Kidney (tissue), 14 donors: Measurements from ENCODE around the gene NCK1. TPM values are rescaled to one million over a fixed set of nuclear protein-coding genes. Genes with fewer than 3 reads are reported as not detected.

Source experiments
- DNase-seq, 5 donors: peaks; one replicate each; pipeline ENCODE4 v3.0.0-alpha.2; 2013 to 2020
- FAIRE-seq: peaks from 2 replicates; lab custom pipeline; 2012; peaks lifted over from hg19 to GRCh38; lab: Jason Lieb, UNC
- H3K27ac ChIP-seq, 2 donors: one replicate each; pipeline ENCODE4 v1.7.0; 2013; ENCODE audit warnings: low read depth in 2 of 2, low read length in 2 of 2, inconsistent platforms in 1 of 2
- H3K27me3 ChIP-seq: one replicate; pipeline ENCODE4 v1.7.1; 2013; ENCODE audit warnings: low read length, inconsistent platforms; ENCODE audit not compliant: control insufficient read depth, insufficient read depth
- H3K36me3 ChIP-seq, 3 donors: one replicate each; pipeline versions ENCODE4 v1.7.0 to v1.7.1; 2013; ENCODE audit warnings: low read length in 3 of 3, control low read depth in 1 of 3, inconsistent platforms in 1 of 3; ENCODE audit not compliant: insufficient read depth in 3 of 3, control insufficient read depth in 2 of 3
- H3K4me1 ChIP-seq, 3 donors: one replicate each; pipeline versions ENCODE4 v1.7.0 to v1.7.1; 2013; ENCODE audit warnings: low read length in 3 of 3, inconsistent platforms in 1 of 3, low read depth in 1 of 3; ENCODE audit not compliant: control insufficient read depth in 2 of 3, insufficient read depth in 2 of 3
- H3K4me3 ChIP-seq, 3 donors: one replicate each; pipeline versions ENCODE4 v1.7.0 to v1.8.1; 2013; ENCODE audit warnings: low read length in 3 of 3, control low read depth in 1 of 3, inconsistent platforms in 1 of 3
- H3K9ac ChIP-seq, 3 donors: one replicate each; pipeline versions ENCODE4 v1.7.0 to v1.7.1; 2013; ENCODE audit warnings: low read length in 3 of 3, control low read depth in 1 of 3, inconsistent platforms in 1 of 3
- H3K9me3 ChIP-seq, 3 donors: one replicate each; pipeline versions ENCODE4 v1.7.0 to v1.7.1; 2013; ENCODE audit warnings: low read length in 3 of 3, control low read depth in 1 of 3, inconsistent platforms in 1 of 3; ENCODE audit not compliant: control insufficient read depth in 2 of 3, insufficient read depth in 1 of 3
- CTCF ChIP-seq: IDR thresholded peaks from 3 replicates; pipeline ENCODE4 v1.5.1; 2012; ENCODE audit warnings: mild to moderate bottlenecking, moderate library complexity, borderline replicate concordance; ENCODE audit not compliant: insufficient read depth; ENCODE audit errors: extremely low read depth
- intact Hi-C: fragments of 100-400 bp; cut with DNase I; formaldehyde crosslinking; loops from one replicate; pipeline ENCODE4 v1.11.1; 2022
- polyA plus RNA-seq: library from polyadenylated mRNA; stranded (reverse); fragments of 350-450 nt; fragmentation: Illumina TruSeq; extraction: RNeasy Lipid Tissue Mini Kit (QIAGEN cat#74804); gene quantifications from one replicate; pipeline ENCODE4 v1.2.3, GENCODE V29; 2014; ENCODE audit warnings: low read depth, low replicate concordance; ENCODE audit not compliant: insufficient read depth
- total RNA-seq: library from RNA; stranded (reverse); fragmentation: NEBNext Ultra II Directional; extraction: Animal tissue kit (Norgen Biotek cat#: 25700); gene quantifications from one replicate; pipeline ENCODE4 v1.2.1, GENCODE V29; 2021
- donor health status: control.
- donor health status: control.
- donor health status: control.
- donor health status: control.
- donor health status: control.
- donor health status: DM: yes; HTN: yes; CAD: no.
- donor health status: Normal renal cell carcinoma (clear cell type).

The NCK1 gene
- total and polyA plus RNA-seq, 2 donors from 2014 or later = 12.6 to 46.8 TPM

GRCh38 chr3:136989781-136990524, 127.9 kb downstream of the NCK1 start:
- no peak for FAIRE-seq
- no peak for DNase-seq
- intact Hi-C loops = no loop called here

DNA sequence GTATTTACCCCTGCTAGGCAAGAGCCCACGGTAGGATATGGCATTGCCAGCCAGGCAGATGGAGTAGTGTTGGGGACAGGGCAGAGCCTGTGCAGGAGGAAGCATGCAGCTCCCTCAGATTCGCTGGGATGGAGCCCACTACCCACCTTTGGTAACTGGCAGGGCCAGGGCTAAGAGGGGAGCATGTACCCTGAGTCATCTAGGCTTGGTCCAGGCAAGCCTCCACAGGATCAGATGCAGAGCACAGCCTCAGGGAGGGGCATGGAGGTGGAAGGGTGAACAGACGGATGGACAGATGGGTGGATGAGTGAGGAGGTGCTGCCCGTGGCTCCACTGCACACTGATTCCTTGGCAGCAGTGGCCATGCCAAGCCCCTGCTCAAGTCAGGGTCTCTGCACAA, 128.8 kb downstream of the NCK1 start:
- FAIRE-seq = no peak
- DNase-seq = no peak
- Histone ChIP-seq H3K4me3 (no peak overlapping the region), H3K27me3 (no peaks in the 10 kb centered on the region), H3K9ac (no peak overlapping the region), H3K4me1 (peaks cover 0 to 8% (median 0%) of the 10 kb centered on the region in 3 donors), H3K9me3 (no peaks in the 10 kb centered on the region), H3K27ac (no peak overlapping the region), H3K36me3 (no peaks in the 10 kb centered on the region)
- intact Hi-C loops = no loop called here
- TF ChIP-seq CTCF = no peak

More at GRCh38 chr3:136989781-136990524, 127.9 kb downstream of the NCK1 start:
- Histone ChIP-seq H3K27me3 (no peaks in the 10 kb centered on the region), H3K27ac (no peak overlapping the region), H3K36me3 (no peaks in the 10 kb centered on the region), H3K4me3 (no peak overlapping the region), H3K9ac (no peak overlapping the region), H3K4me1 (peaks cover 0 to 4% (median 0%) of the 10 kb centered on the region in 3 donors), H3K9me3 (no peaks in the 10 kb centered on the region)
- TF ChIP-seq CTCF = no peak

DNA sequence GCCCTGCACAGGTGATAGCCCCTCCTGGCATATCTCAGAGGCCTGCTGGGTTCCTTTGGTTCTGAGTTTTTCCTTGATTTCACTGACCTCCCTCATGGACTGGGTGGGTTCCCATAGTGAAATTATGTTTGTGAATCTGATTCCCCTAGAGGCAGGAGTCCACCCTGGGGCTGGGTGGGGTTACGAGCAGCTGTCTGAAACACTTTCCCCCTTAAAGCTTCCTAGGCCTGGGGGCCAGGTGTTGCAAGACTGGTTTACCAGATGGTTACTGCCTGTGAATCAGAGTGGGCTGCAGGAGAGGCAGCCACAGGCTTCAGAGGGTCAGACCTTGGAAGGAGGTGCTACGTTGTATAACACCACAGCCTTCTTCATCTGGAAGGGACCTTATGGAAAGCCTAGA, 130.1 kb downstream of the NCK1 start:
- H3K27ac ChIP-seq = no peak overlapping the region
- TF ChIP-seq CTCF = no peak
- no peaks in the 10 kb centered on the region for H3K36me3 ChIP-seq
- H3K4me1 ChIP-seq = peaks cover 0 to 8% (median 0%) of the 10 kb centered on the region in 3 donors
- H3K9ac ChIP-seq = no peak overlapping the region
- intact Hi-C loops = no loop called here
- no peaks in the 10 kb centered on the region for H3K9me3 ChIP-seq
- H3K4me3 ChIP-seq = no peak overlapping the region
- FAIRE-seq = no peak
- no peak for DNase-seq
- no peaks in the 10 kb centered on the region for H3K27me3 ChIP-seq
